IgD-negative memory B cell (primary cell): Measurements from ENCODE around the gene CDH16. TPM values are rescaled to one million over a fixed set of nuclear protein-coding genes. Genes with fewer than 3 reads are reported as not detected.
A peak's percentile ranks its signal among the peaks of the same experiment; 100 is the strongest.

Experiments
- H3K27ac Mint-ChIP-seq, 3 donors: one replicate each; pipeline ENCODE4 v1.8.0; 2020 to 2022; ENCODE audit warnings: mild to moderate bottlenecking in 3 of 3, mixed read lengths in 3 of 3, moderate library complexity in 1 of 3
- H3K27me3 Mint-ChIP-seq: one replicate; pipeline ENCODE4 v1.8.0; 2021; ENCODE audit warnings: mixed read lengths
- H3K36me3 Mint-ChIP-seq: one replicate; pipeline ENCODE4 v1.8.0; 2020; ENCODE audit warnings: mild to moderate bottlenecking, mixed read lengths
- H3K4me1 Mint-ChIP-seq, 3 donors: one replicate each; pipeline ENCODE4 v1.8.0; 2020 to 2022; ENCODE audit warnings: mixed read lengths in 3 of 3, mild to moderate bottlenecking in 1 of 3
- H3K4me3 Mint-ChIP-seq, 4 donors: one replicate each; pipeline ENCODE4 v1.8.0; 2020 to 2022; ENCODE audit warnings: mild to moderate bottlenecking in 4 of 4, mixed read lengths in 4 of 4, moderate library complexity in 3 of 4
- H3K9me3 Mint-ChIP-seq, 3 donors: one replicate each; pipeline ENCODE4 v1.8.0; 2020 to 2021; ENCODE audit warnings: mixed read lengths in 3 of 3, mild to moderate bottlenecking in 1 of 3
- polyA plus RNA-seq: library from polyadenylated mRNA; unstranded; fragments of 300-500 nt; fragmentation: Illumina TruSeq; gene quantifications from one replicate; pipeline ENCODE4 v1.2.3, GENCODE V29; 2021

CDH16 gene
- polyA plus RNA-seq, 1 donor from 2014 or later: not detected

DNA sequence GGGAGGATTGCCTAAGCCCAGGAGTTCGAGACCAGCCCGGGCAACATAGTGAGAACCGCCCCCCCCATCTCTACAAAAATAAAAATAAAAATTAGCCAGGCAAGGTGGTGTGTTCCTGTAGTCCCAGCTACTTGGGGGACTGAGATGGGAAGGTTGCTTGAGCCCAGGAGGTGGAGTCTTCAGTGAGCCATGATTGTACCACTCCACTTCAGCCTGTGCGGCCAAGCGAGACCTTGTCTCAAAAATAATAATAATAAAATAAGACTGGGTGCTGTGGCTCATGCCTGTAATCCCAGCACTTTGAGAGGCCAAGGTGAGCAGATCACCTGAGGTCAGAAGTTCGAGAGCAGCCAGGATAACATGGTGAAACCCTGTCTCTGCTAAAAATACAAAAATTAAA lies 26.9 kb downstream of the CDH16 start:
- Mint-ChIP-seq H3K9me3 (no peaks in the 10 kb centered on the region), H3K4me3 (no peak overlapping the region), H3K36me3 (no peaks in the 10 kb centered on the region), H3K4me1 (peaks cover 0 to 8% (median 7%) of the 10 kb centered on the region in 3 donors), H3K27ac (no peak overlapping the region), H3K27me3 (no peaks in the 10 kb centered on the region)

- no peak overlapping the region for H3K27ac Mint-ChIP-seq
- peaks cover 0 to 8% (median 7%) of the 10 kb centered on the region in 3 donors for H3K4me1 Mint-ChIP-seq
- no peaks in the 10 kb centered on the region for H3K36me3 Mint-ChIP-seq
- H3K9me3 Mint-ChIP-seq: no peaks in the 10 kb centered on the region
- no peak overlapping the region for H3K4me3 Mint-ChIP-seq
- H3K27me3 Mint-ChIP-seq: no peaks in the 10 kb centered on the region
Measured at GRCh38 chr16:66891360-66891759, 27.3 kb downstream of the CDH16 start.

- Mint-ChIP-seq H3K27ac (no peak overlapping the region), H3K9me3 (no peaks in the 10 kb centered on the region), H3K27me3 (no peaks in the 10 kb centered on the region), H3K36me3 (no peaks in the 10 kb centered on the region), H3K4me1 (peaks cover 0 to 8% (median 7%) of the 10 kb centered on the region in 3 donors), H3K4me3 (no peak overlapping the region)
Measured at GRCh38 chr16:66890799-66891198, 27.9 kb downstream of the CDH16 start.

DNA sequence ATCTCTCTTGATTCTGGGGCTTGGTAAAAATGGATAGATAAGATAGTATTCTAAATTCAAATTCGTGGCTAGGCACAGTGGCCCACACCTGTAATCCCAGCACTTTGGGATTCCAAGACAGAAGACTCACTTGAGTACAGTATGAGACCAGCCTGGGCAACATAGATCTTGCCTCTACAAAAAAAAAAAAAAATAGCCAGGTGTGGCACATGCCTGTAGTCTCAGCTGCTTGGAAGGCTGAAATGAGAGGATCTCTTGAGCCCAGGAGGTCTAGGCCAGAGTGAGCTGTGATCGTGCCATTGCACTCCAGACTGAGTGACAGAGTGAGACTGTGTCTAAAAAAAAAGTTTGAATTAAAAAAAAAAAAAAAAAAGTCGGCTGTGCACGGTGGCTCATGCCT lies 29.1 kb downstream of the CDH16 start:
- H3K4me3 Mint-ChIP-seq: no peak overlapping the region
- no peaks in the 10 kb centered on the region for H3K36me3 Mint-ChIP-seq
- H3K4me1 Mint-ChIP-seq: peaks cover 0 to 7% (median 5%) of the 10 kb centered on the region in 3 donors
- no peak overlapping the region for H3K27ac Mint-ChIP-seq
- no peaks in the 10 kb centered on the region for H3K27me3 Mint-ChIP-seq
- H3K9me3 Mint-ChIP-seq: no peaks in the 10 kb centered on the region

DNA sequence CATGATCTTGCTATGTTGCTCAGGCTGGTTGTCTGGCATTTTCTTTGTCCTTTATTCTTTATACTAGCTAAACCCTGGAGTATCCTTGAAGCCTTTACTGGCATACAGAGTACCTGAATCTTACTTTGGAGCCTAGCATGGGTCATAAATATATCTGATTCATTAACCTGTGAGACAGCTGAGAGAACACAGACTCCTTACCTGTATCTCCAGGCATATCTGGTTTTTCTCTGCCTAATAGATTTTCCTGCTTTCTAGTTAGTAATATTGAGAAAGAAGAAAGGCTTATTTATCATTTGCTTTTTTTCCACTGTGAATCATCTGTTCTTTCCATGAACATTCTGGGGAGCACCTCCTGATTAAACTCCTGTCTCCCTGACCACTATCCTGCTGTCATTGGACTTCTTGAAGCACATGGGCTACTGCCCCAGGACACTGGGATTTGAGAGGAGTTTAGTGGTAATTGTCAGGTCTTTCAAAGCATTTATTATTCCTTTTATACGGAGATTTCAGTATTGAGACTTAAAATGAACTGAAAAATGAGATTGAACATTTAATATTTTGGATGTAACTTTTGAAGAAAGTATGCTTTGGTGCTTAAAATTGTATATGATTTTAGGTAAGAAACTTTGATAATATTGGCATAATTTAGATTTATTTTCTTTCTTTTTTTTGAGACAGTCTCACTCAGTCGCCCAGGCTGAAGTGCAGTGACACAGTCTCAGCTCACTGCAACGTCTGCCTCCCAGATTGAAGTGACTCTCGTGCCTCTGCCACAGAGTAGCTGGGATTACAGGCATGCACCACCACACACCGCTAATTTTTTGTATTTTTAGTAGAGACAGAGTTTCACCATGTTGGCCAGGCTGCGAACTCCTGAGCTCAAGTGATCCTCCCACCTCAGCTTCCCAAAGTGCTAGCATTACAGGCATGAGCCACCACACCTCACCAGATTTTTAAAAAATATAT lies 29.8 kb downstream of the CDH16 start:
- Mint-ChIP-seq H3K27ac (no peak overlapping the region), H3K9me3 (no peaks in the 10 kb centered on the region), H3K4me1 (peaks cover 0 to 7% (median 5%) of the 10 kb centered on the region in 3 donors), H3K27me3 (no peaks in the 10 kb centered on the region), H3K4me3 (no peak overlapping the region), H3K36me3 (no peaks in the 10 kb centered on the region)

DNA sequence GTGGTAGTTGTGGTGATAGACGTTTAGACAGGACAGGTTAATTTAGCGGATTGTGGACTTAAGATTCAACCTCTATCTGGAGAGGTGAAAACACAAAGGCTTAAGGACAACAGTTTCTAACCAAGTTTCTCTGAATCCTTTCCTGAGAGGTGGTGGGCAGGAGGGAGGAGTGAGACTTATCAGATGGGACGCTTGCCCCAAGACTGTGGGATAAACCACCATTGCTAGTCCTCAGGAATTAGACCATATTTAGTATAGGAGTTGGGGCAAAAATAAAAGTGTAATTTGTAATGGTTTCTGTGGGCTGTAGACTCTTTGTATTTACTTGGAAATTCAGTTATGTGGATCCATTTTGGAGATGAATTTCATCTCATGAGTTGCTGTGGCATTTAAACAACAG lies 31.8 kb downstream of the CDH16 start:
- Mint-ChIP-seq H3K4me3 (no peak overlapping the region), H3K27ac (peak overlapping the region in 1 of 3 donors; percentile 61), H3K4me1 (peaks cover 0 to 7% (median 3%) of the 10 kb centered on the region in 3 donors), H3K9me3 (no peaks in the 10 kb centered on the region), H3K36me3 (peaks cover 1% of the 10 kb centered on the region), H3K27me3 (no peaks in the 10 kb centered on the region)

GRCh38 chr16:66886321-66886720 lies 32.4 kb downstream of the CDH16 start:
- Mint-ChIP-seq H3K27me3 (no peaks in the 10 kb centered on the region), H3K27ac (no peak overlapping the region), H3K9me3 (no peaks in the 10 kb centered on the region), H3K4me1 (peaks cover 0 to 7% (median 3%) of the 10 kb centered on the region in 3 donors), H3K4me3 (no peak overlapping the region), H3K36me3 (peaks cover 1% of the 10 kb centered on the region)

GRCh38 chr16:66885491-66885890 lies 33.2 kb downstream of the CDH16 start:
- Mint-ChIP-seq H3K27me3 (no peaks in the 10 kb centered on the region), H3K27ac (no peak overlapping the region), H3K36me3 (peaks cover 1% of the 10 kb centered on the region), H3K4me3 (no peak overlapping the region), H3K9me3 (no peaks in the 10 kb centered on the region), H3K4me1 (peaks cover 0 to 8% (median 3%) of the 10 kb centered on the region in 3 donors)

- no peaks in the 10 kb centered on the region for H3K27me3 Mint-ChIP-seq
- H3K4me3 Mint-ChIP-seq: peak overlapping the region in 1 of 4 donors; percentile 12
- H3K36me3 Mint-ChIP-seq: peaks cover 3% of the 10 kb centered on the region
- peak overlapping the region in 1 of 3 donors; percentile 75 for H3K27ac Mint-ChIP-seq
- no peaks in the 10 kb centered on the region for H3K9me3 Mint-ChIP-seq
- peaks cover 8 to 13% (median 12%) of the 10 kb centered on the region in 3 donors for H3K4me1 Mint-ChIP-seq
Measured at GRCh38 chr16:66882702-66883101, 36.0 kb downstream of the CDH16 start.

DNA sequence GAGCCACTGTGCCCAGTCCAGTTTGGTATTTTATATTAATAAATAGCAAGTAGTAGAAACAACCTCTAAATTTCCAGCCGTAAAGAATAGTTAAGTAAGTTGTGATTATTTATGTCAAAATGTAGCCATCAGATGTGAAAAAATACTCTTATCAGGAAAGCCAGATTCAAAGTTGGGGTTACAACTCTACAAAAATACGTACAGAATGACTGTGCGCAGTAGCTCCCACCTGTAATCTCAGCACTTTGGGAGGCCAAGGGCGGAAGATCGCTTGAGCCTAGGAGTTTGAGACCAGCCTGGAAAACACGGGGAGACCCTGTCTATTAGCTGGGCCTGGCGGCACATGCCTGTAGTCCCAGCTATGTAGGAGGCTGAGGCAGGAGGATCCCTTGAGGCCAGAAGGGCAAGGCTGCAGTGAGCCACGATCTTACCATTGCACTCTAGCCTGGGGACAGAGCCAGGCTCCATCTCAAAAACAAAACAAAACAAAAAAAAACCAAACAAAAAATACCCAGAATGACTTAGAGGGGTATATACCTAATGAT lies 36.6 kb downstream of the CDH16 start:
- Mint-ChIP-seq H3K27ac (peak overlapping the region in 1 of 3 donors; percentile 75), H3K27me3 (no peaks in the 10 kb centered on the region), H3K4me1 (peaks cover 8 to 13% (median 12%) of the 10 kb centered on the region in 3 donors), H3K4me3 (peak overlapping the region in 2 of 4 donors; percentile 51 to 97), H3K9me3 (no peaks in the 10 kb centered on the region), H3K36me3 (peaks cover 3% of the 10 kb centered on the region)

DNA sequence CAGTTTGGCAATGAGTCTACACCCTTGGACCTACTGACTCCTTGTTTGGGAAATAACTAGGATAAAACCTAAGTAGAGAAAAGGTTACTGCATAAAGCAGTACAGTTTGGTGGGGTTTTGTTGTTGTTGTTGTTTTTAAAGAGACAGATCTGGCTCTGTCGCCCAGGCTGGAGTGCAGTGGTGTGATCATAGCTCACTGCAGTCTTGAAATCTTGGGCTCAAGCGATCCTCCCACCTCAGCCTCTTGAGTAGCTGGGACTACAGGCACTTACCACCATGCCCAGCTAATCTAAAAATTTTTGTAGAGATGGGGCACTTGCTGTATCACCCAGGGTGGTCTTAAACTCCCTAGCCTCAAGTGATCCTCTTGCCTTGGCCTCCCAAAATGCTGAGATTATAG lies 37.1 kb downstream of the CDH16 start:
- Mint-ChIP-seq H3K4me3 (peak overlapping the region in 3 of 4 donors; percentile 38 to 97 (median 67)), H3K27ac (no peak overlapping the region), H3K4me1 (peaks cover 8 to 12% (median 10%) of the 10 kb centered on the region in 3 donors), H3K27me3 (no peaks in the 10 kb centered on the region), H3K9me3 (no peaks in the 10 kb centered on the region), H3K36me3 (peaks cover 3% of the 10 kb centered on the region)

DNA sequence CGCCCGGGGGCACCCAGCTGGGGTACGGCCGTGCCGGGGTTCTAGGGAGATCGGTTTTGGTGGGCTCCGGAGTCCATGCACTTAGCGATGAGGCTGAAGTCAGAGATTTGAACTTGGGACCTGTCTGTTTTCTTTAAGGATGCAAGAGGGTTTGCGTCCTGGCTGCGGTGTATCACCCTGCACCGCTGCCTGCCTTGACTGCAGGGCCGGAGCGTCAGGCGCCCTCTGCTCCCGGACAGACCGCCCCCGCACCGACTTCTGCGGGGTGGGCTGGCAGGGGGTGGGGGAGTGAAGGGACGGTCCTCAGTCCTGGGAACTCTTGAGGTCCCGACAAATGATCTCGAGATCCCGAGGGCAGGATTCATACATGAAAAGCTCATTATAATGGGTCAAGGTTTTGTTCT lies 37.7 kb downstream of the CDH16 start:
- Mint-ChIP-seq H3K4me1 (peaks cover 8 to 12% (median 10%) of the 10 kb centered on the region in 3 donors), H3K27me3 (no peaks in the 10 kb centered on the region), H3K9me3 (peaks cover 0 to 3% (median 3%) of the 10 kb centered on the region in 3 donors), H3K36me3 (peaks cover 3% of the 10 kb centered on the region), H3K4me3 (peak overlapping the region; percentile 97 to 100 (median 99)), H3K27ac (no peak overlapping the region)

DNA sequence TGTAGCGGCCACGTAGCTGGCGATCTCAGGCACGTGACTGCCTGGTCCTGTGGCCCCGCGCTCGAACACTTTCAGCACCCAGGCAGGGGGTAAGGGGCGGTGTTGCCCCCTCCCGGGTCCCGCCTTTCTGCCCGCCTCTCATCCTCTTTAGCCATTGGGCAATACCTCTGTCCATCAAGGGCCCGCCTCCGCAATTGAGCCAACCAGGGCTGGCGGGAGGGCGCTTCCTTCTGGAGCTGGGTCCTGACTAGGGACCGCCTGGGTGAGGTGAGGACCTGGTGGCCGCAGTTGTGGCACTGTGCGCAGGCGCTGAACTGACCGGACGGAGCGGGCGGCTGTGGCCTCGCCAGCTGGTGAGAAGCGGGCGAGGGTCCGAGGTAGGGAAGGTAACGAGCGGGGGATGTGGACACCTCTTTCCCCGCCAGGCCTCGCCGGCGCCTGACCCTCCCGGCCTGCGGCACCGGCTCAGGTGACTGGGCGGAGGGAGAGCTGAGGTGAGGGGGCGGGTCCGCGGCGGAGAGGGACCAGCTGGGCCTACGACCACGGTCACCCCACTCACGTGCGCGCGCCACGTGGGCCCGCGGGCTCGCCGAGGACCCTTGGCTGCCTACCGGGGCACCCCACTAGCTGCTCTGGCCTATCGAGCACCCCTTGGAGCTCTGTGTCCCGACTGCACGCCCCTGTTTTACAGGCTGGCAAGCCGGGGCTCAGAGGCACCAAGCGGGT lies 38.2 kb downstream of the CDH16 start, which contains the start of gene PDP2:
TSS of gene PDP2 (plus strand) at position 228 of the 726 bp plus-strand sequence. CDS start 3,770 bp downstream, outside the sequence.
- H3K9me3 Mint-ChIP-seq: peaks cover 0 to 4% (median 3%) of the 10 kb centered on the region in 3 donors
- peaks cover 8 to 12% (median 10%) of the 10 kb centered on the region in 3 donors for H3K4me1 Mint-ChIP-seq
- peak within 1 kb of the TSS; percentile 61 to 94 (median 87) for H3K27ac Mint-ChIP-seq
- peak within 1 kb of the TSS; percentile 97 to 100 (median 99) for H3K4me3 Mint-ChIP-seq
- no peaks in the 10 kb centered on the region for H3K27me3 Mint-ChIP-seq
- peaks cover 3% of the 10 kb centered on the region for H3K36me3 Mint-ChIP-seq

DNA sequence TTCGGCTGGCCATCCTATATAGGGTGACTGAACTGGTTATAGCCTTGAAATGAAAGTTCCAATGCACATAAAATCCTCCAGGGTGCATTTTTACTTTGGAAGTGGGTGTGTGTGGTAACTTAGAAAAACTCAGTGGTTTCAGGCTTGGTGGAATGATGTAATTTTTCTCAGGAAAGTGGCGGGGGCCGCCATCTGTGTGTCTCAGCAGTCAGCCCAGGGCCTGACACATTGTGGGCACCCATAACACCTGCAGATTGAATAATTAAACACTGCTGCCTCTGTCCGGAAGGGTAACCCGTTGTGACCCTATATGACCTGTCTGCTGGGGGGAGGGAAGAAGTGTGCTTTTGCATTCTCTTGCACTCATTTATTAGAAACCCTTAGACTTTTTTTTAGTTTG lies 40.6 kb downstream of the CDH16 start:
- H3K27ac Mint-ChIP-seq: no peak overlapping the region
- H3K9me3 Mint-ChIP-seq: peaks cover 0 to 4% (median 3%) of the 10 kb centered on the region in 3 donors
- no peaks in the 10 kb centered on the region for H3K27me3 Mint-ChIP-seq
- H3K36me3 Mint-ChIP-seq: peaks cover 3% of the 10 kb centered on the region
- peak overlapping the region in 2 of 4 donors; percentile 46 to 79 for H3K4me3 Mint-ChIP-seq
- peaks cover 13 to 21% (median 13%) of the 10 kb centered on the region in 3 donors for H3K4me1 Mint-ChIP-seq
